CD4-positive, alpha-beta memory T cell (primary cell): ENCODE measurements around the gene CLTB. TPM values are rescaled to one million over a fixed set of nuclear protein-coding genes. Genes with fewer than 3 reads are reported as not detected.

Source experiments
- CTCF ChIA-PET: fragments of 350-600 bp; sonication (Branson Sonifier 250); formaldehyde crosslinking; loops from one replicate; lab custom pipeline; 2021; ENCODE audit warnings: inconsistent platforms; ENCODE audit not compliant: partially characterized antibody; lab: Charles Lee
- POLR2A ChIA-PET: fragments of 350-600 bp; sonication (Branson Sonifier 250); formaldehyde crosslinking; loops from one replicate; lab custom pipeline; 2021; ENCODE audit not compliant: partially characterized antibody; lab: Charles Lee
- DNase-seq, 5 donors: peaks; one replicate each; pipeline versions ENCODE4 v3.0.0 to v3.0.0-alpha.2; 2020 to 2022; ENCODE audit warnings: mixed read lengths in 1 of 5
- H3K27ac ChIP-seq: one replicate; pipeline ENCODE4 v1.7.0; 2013; ENCODE audit warnings: low read depth, low read length
- H3K27me3 ChIP-seq: 2 replicates; pipeline ENCODE4 v1.7.0; 2013; ENCODE audit warnings: mild to moderate bottlenecking, low read length, moderate library complexity; ENCODE audit not compliant: insufficient read depth
- H3K36me3 ChIP-seq: 2 replicates; pipeline ENCODE4 v1.7.0; 2013; ENCODE audit warnings: mild to moderate bottlenecking, low read length, moderate library complexity; ENCODE audit not compliant: insufficient read depth
- H3K4me1 ChIP-seq: 2 replicates; pipeline ENCODE4 v1.7.0; 2013; ENCODE audit warnings: mild to moderate bottlenecking, low read length, moderate library complexity; ENCODE audit not compliant: insufficient read depth
- H3K4me3 ChIP-seq, 2 donors: one replicate each; pipeline ENCODE4 v1.7.0; 2013; ENCODE audit warnings: low read length in 2 of 2, mild to moderate bottlenecking in 1 of 2
- H3K9me3 ChIP-seq, 2 donors: one replicate each; pipeline ENCODE4 v1.7.0; 2013; ENCODE audit warnings: low read length in 2 of 2, control low read depth in 1 of 2; ENCODE audit not compliant: control insufficient read depth in 1 of 2
- H3K27ac Mint-ChIP-seq, 7 donors: one replicate each; pipeline ENCODE4 v1.8.0; 2020 to 2021; ENCODE audit warnings: mixed read lengths in 7 of 7, mild to moderate bottlenecking in 6 of 7, inconsistent platforms in 3 of 7, moderate library complexity in 3 of 7
- H3K27me3 Mint-ChIP-seq, 2 donors: one replicate each; pipeline ENCODE4 v1.8.0; 2020 to 2021; ENCODE audit warnings: mixed read lengths in 2 of 2
- H3K36me3 Mint-ChIP-seq, 2 donors: one replicate each; pipeline ENCODE4 v1.8.0; 2020 to 2021; ENCODE audit warnings: mixed read lengths in 2 of 2, inconsistent platforms in 1 of 2, mild to moderate bottlenecking in 1 of 2
- H3K4me1 Mint-ChIP-seq, 4 donors: one replicate each; pipeline ENCODE4 v1.8.0; 2020 to 2021; ENCODE audit warnings: mixed read lengths in 4 of 4, mild to moderate bottlenecking in 1 of 4
- H3K4me3 Mint-ChIP-seq, 8 donors: one replicate each; pipeline ENCODE4 v1.8.0; 2020 to 2021; ENCODE audit warnings: mixed read lengths in 8 of 8, mild to moderate bottlenecking in 7 of 8, moderate library complexity in 6 of 8, inconsistent platforms in 3 of 8
- H3K9me3 Mint-ChIP-seq, 8 donors: one replicate each; pipeline ENCODE4 v1.8.0; 2020 to 2021; ENCODE audit warnings: mixed read lengths in 8 of 8, mild to moderate bottlenecking in 5 of 8, inconsistent platforms in 3 of 8, moderate library complexity in 1 of 8
- intact Hi-C: fragments of 100-400 bp; cut with micrococcal nuclease; formaldehyde crosslinking; loops from one replicate; pipeline ENCODE4 v1.15.1; 2023
- polyA plus RNA-seq, 2 donors: library from polyadenylated mRNA; unstranded; fragments of 300-500 nt; fragmentation: Illumina TruSeq; gene quantifications; one replicate each; pipeline ENCODE4 v1.2.3, GENCODE V29; 2021
- total RNA-seq, 2 experiments: library from RNA; stranded (reverse); gene quantifications; one replicate each; pipeline ENCODE4 v1.2.3, GENCODE V29; 2021

Gene CLTB
- total and polyA plus RNA-seq, 4 experiments from 2014 or later, result 34.8 to 76.6 (median 52.4) TPM

DNA sequence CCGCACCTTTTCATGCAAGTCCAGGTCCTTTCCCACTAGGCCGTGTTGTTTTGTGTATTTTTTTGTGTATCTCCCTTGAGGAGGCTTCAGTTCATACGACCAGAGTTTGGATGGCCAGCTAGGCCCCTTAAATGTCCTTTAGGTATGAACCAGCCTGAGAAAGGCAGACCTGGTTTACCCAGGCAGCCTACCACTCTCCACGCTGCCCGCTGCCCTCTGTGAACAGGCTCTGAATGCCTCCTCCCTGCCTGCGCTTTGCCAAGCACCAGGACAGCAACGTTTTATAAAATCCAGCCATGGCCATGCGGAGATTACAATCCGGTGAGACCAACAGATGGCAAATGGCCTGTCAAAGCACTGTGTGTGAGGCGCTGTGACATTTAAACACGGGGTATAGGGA, 626 bp upstream of the CLTB start:
- POLR2A ChIA-PET, result interaction anchor here (0.6 to 5.1 kb wide), 13 partner anchors 26 to 244 kb away, joined by 3 to 84 read pairs (median 6); partner anchors contain the start of genes CDHR2, FAF2, KIAA1191 and RNF44
- H3K4me1 ChIP-seq, result peaks cover 39% of the 10 kb centered on the region
- H3K4me3 Mint-ChIP-seq, result peak overlapping the region; percentile 66 to 88 (median 76)
- H3K27ac ChIP-seq, result peak overlapping the region; percentile 40
- no peaks in the 10 kb centered on the region for H3K27me3 ChIP-seq
- peaks cover 24 to 46% (median 37%) of the 10 kb centered on the region in 4 donors for H3K4me1 Mint-ChIP-seq
- H3K36me3 Mint-ChIP-seq, result peaks cover 0 to 8% of the 10 kb centered on the region in 2 donors
- H3K9me3 ChIP-seq, result no peaks in the 10 kb centered on the region
- intact Hi-C loops, result loop anchor here (1.0 to 2.0 kb wide), 11 partner anchors 28 to 687 kb away; partner anchors contain the start of genes FAF2, KIAA1191 and TSPAN17
- H3K27me3 Mint-ChIP-seq, result peaks cover 0 to 4% of the 10 kb centered on the region in 2 donors
- peaks cover 0 to 2% (median 0%) of the 10 kb centered on the region in 8 donors for H3K9me3 Mint-ChIP-seq
- CTCF ChIA-PET, result interaction anchor here (0.7 to 5.3 kb wide), 22 partner anchors 9 to 687 kb away, joined by 3 to 34 read pairs (median 5); partner anchors contain the start of genes FAF2 and RNF44
- H3K36me3 ChIP-seq, result no peaks in the 10 kb centered on the region
- peak overlapping the region in 1 of 2 donors; percentile 17 for H3K4me3 ChIP-seq
- no peak for DNase-seq
- peak overlapping the region; percentile 75 to 89 (median 87) for H3K27ac Mint-ChIP-seq

DNA sequence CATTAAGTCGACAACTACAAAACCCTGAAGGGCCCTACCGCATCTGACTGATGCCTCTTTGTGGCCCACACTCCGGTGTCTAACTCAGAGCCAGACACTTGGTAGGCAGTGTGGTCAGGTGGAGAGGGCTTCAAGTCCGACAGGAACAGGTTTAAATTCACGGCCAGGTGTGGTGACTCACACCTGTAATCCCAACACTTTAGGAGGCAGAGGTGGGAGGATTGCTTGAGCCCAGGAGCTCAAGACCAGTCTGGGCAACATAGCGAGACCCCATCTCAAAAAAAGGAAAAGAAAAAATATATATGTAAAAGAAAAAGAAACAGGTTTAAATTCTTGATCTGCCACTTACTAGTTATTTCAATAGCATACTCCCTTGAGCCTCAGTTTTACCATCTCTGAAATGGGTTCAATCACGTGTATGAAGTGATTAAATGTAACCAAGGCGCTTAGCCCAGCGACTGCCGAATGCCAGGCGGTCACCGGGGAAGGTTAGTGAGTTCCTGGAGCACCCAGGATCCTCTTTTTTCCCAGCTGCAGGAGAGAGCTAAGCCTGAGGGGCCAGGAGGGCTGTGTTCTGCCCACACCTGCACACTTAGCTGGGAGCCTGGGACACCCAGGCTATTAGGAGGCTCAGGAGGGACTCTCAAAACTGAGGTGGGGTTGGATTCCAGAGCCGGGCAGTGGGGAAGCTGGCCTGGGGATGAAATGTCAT, 943 bp downstream of the CLTB start:
- intact Hi-C loops, result no loop called here
- peaks cover 8 to 16% of the 10 kb centered on the region in 2 donors for H3K36me3 Mint-ChIP-seq
- peak overlapping the region; percentile 77 for H3K27ac ChIP-seq
- H3K4me3 Mint-ChIP-seq, result peak overlapping the region; percentile 83 to 92 (median 88)
- H3K4me1 ChIP-seq, result peaks cover 39% of the 10 kb centered on the region
- H3K4me1 Mint-ChIP-seq, result peaks cover 27 to 59% (median 39%) of the 10 kb centered on the region in 4 donors
- no peaks in the 10 kb centered on the region for H3K27me3 ChIP-seq
- H3K36me3 ChIP-seq, result peaks cover 3% of the 10 kb centered on the region
- ChIA-PET CTCF (interaction anchor here (0.7 to 5.3 kb wide), 18 partner anchors 8 to 245 kb away, joined by 3 to 34 read pairs (median 4); partner anchors contain the start of genes FAF2 and RNF44), POLR2A (interaction anchor here (1.7 to 5.1 kb wide), 7 partner anchors 26 to 181 kb away, joined by 6 to 84 read pairs (median 13); partner anchors contain the start of genes FAF2, KIAA1191 and RNF44)
- no peak for DNase-seq
- no peaks in the 10 kb centered on the region for H3K9me3 ChIP-seq
- peak overlapping the region; percentile 85 to 95 (median 91) for H3K27ac Mint-ChIP-seq
- peaks cover 0 to 2% (median 0%) of the 10 kb centered on the region in 8 donors for H3K9me3 Mint-ChIP-seq
- H3K4me3 ChIP-seq, result peak overlapping the region; percentile 68 to 69
- H3K27me3 Mint-ChIP-seq, result peaks cover 0 to 1% of the 10 kb centered on the region in 2 donors

DNA sequence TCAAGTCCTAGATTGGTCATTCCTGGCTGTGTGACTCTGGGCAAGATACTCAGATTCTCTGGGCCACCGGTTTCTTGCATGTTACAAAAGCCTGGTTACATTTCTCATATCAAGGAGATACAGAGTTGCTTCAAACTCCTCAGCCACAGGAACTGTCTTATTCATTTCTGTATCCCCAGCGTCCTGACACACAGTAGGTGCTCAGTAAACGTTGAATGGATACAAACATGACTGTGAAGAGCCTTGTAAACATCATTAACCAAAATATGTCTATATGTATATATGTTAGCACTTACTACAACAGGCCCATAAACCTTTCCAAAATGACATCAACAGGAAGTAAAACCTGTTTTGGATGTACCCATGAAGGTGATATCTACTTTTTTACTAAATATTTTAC, 1.6 kb downstream of the CLTB start:
- Mint-ChIP-seq H3K27ac (peak overlapping the region; percentile 85 to 95 (median 91)), H3K4me1 (peaks cover 27 to 59% (median 39%) of the 10 kb centered on the region in 4 donors), H3K27me3 (no peaks in the 10 kb centered on the region), H3K4me3 (peak overlapping the region; percentile 83 to 92 (median 88)), H3K9me3 (peaks cover 0 to 2% (median 0%) of the 10 kb centered on the region in 8 donors), H3K36me3 (peaks cover 15 to 23% of the 10 kb centered on the region in 2 donors)
- ChIA-PET CTCF (interaction anchor here (1.1 to 5.3 kb wide), 4 partner anchors 9 to 163 kb away, joined by 3 to 34 read pairs (median 7); no protein-coding TSS in a partner anchor), POLR2A (interaction anchor here (1.3 to 5.1 kb wide), 3 partner anchors 25 to 128 kb away, joined by 4 to 84 read pairs (median 38); partner anchors contain the start of gene RNF44)
- Histone ChIP-seq H3K27me3 (no peaks in the 10 kb centered on the region), H3K4me1 (peaks cover 39% of the 10 kb centered on the region), H3K36me3 (peaks cover 9% of the 10 kb centered on the region), H3K4me3 (no peak overlapping the region), H3K9me3 (no peaks in the 10 kb centered on the region), H3K27ac (no peak overlapping the region)
- DNase-seq, result no peak
- intact Hi-C loops, result no loop called here

GRCh38 chr5:176413709-176414191, 2.6 kb downstream of the CLTB start:
- POLR2A ChIA-PET, result interaction anchor here (1.0 to 5.1 kb wide), 3 partner anchors 24 to 244 kb away, joined by 4 to 84 read pairs (median 4); partner anchors contain the start of gene RNF44
- Mint-ChIP-seq H3K36me3 (peaks cover 17 to 25% of the 10 kb centered on the region in 2 donors), H3K27me3 (no peaks in the 10 kb centered on the region), H3K4me1 (peaks cover 27 to 59% (median 39%) of the 10 kb centered on the region in 4 donors), H3K9me3 (peaks cover 0 to 2% (median 0%) of the 10 kb centered on the region in 8 donors), H3K27ac (peak overlapping the region in 5 of 7 donors; percentile 29 to 85 (median 51)), H3K4me3 (peak overlapping the region in 4 of 8 donors; percentile 3 to 83 (median 30))
- Histone ChIP-seq H3K27ac (no peak overlapping the region), H3K9me3 (no peaks in the 10 kb centered on the region), H3K4me1 (peaks cover 39% of the 10 kb centered on the region), H3K27me3 (no peaks in the 10 kb centered on the region), H3K36me3 (peaks cover 9% of the 10 kb centered on the region), H3K4me3 (no peak overlapping the region)
- intact Hi-C loops, result no loop called here
- no peak for DNase-seq
- CTCF ChIA-PET, result interaction anchor here (5.3 kb wide), 1 partner anchor 164 kb away, joined by 34 read pairs; no protein-coding TSS in a partner anchor

- no peak for DNase-seq
- peaks cover 17 to 25% of the 10 kb centered on the region in 2 donors for H3K36me3 Mint-ChIP-seq
- H3K27ac Mint-ChIP-seq, result peak overlapping the region in 5 of 7 donors; percentile 29 to 85 (median 51)
- Histone ChIP-seq H3K27ac (no peak overlapping the region), H3K27me3 (no peaks in the 10 kb centered on the region), H3K4me3 (no peak overlapping the region), H3K9me3 (no peaks in the 10 kb centered on the region), H3K4me1 (peaks cover 39% of the 10 kb centered on the region), H3K36me3 (peaks cover 9% of the 10 kb centered on the region)
- H3K9me3 Mint-ChIP-seq, result peaks cover 0 to 2% (median 0%) of the 10 kb centered on the region in 8 donors
- peaks cover 27 to 59% (median 39%) of the 10 kb centered on the region in 4 donors for H3K4me1 Mint-ChIP-seq
- intact Hi-C loops, result no loop called here
- ChIA-PET CTCF (no interaction called here), POLR2A (interaction anchor here (1.0 to 1.3 kb wide), 2 partner anchors 24 to 245 kb away, joined by 4 read pairs; no protein-coding TSS in a partner anchor)
- no peaks in the 10 kb centered on the region for H3K27me3 Mint-ChIP-seq
- H3K4me3 Mint-ChIP-seq, result peak overlapping the region in 1 of 8 donors; percentile 35
These were observed 3.1 kb downstream of the CLTB start for GRCh38 chr5:176413255-176413565.

GRCh38 chr5:176412517-176413254, 3.7 kb downstream of the CLTB start:
- Mint-ChIP-seq H3K27me3 (no peaks in the 10 kb centered on the region), H3K4me3 (peak overlapping the region in 1 of 8 donors; percentile 35), H3K9me3 (peaks cover 0 to 2% (median 0%) of the 10 kb centered on the region in 8 donors), H3K36me3 (peaks cover 20 to 30% of the 10 kb centered on the region in 2 donors), H3K4me1 (peaks cover 27 to 59% (median 39%) of the 10 kb centered on the region in 4 donors), H3K27ac (peak overlapping the region in 3 of 7 donors; percentile 38 to 85 (median 66))
- H3K36me3 ChIP-seq, result peaks cover 12% of the 10 kb centered on the region
- POLR2A ChIA-PET, result interaction anchor here (1.0 kb wide), 1 partner anchor 121 kb away, joined by 3 read pairs; no protein-coding TSS in a partner anchor
- CTCF ChIA-PET, result no interaction called here
- intact Hi-C loops, result no loop called here
- no peaks in the 10 kb centered on the region for H3K27me3 ChIP-seq
- peaks cover 39% of the 10 kb centered on the region for H3K4me1 ChIP-seq
- DNase-seq, result no peak
- no peaks in the 10 kb centered on the region for H3K9me3 ChIP-seq
- H3K27ac ChIP-seq, result no peak overlapping the region
- H3K4me3 ChIP-seq, result no peak overlapping the region
